HG03460 (cell line): ENCODE data around the gene PLEKHM2.

ENCODE experiments used
- ATAC-seq: cut with Tn5 transposase; IDR thresholded peaks from one replicate; pipeline ENCODE4 v1.9.1; 2021; ENCODE audit not compliant: unreplicated experiment

The PLEKHM2 gene

DNA sequence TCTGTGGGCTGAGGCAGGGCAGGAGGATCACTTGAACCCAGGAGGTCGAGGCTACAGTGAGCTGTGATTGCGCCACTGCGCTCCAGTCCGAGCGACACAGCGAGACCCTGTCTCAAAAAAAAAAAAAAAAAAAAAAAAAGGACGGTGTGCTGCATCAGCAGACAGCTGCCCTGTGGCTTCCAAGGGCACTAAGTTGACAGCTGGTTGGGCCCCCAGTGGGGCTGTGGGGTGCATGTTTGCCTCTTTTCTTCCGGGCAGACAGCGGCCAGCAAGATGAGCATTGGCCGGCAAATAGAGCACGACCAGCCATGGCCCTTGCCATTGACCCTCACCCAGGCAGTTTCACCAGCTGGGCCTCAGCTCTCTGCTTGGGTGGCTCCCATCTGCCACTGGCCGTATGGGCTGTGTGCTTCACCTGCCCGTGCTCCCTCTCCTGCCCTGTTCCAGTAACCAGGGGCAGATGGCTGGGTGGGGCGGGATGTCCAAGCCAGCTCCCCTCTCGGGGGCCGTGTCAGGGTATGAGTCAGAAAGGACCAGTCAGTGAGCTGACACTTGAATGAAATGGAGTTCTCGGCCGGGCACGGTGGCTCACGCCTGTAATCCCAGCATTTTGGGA, 39.6 kb downstream of the PLEKHM2 start:
- no peak for ATAC-seq

- no peak for ATAC-seq
These were observed 41.1 kb downstream of the PLEKHM2 start for GRCh38 chr1:15724949-15725880.

- no peak for ATAC-seq
These were observed 42.4 kb downstream of the PLEKHM2 start for GRCh38 chr1:15726508-15726907.

- ATAC-seq: no peak
These were observed 42.9 kb downstream of the PLEKHM2 start for GRCh38 chr1:15727021-15727420.

DNA sequence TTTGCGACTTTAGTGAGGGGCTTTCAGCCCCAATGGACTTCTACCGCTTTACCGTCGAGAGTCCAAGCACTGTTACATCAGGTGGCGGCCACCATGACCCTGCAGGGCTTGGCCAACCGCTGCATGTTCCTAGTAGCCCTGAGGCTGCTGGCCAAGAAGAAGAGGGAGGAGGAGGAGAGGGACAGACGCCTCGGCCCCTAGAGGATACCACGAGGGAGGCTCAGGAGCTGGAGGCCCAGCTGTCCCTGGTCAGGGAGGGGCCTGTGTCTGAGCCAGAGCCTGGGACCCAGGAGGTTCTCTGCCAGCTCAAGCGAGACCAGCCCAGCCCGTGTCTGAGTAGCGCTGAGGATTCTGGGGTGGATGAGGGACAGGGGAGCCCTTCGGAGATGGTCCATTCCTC, 43.3 kb downstream of the PLEKHM2 start:
- no peak for ATAC-seq

DNA sequence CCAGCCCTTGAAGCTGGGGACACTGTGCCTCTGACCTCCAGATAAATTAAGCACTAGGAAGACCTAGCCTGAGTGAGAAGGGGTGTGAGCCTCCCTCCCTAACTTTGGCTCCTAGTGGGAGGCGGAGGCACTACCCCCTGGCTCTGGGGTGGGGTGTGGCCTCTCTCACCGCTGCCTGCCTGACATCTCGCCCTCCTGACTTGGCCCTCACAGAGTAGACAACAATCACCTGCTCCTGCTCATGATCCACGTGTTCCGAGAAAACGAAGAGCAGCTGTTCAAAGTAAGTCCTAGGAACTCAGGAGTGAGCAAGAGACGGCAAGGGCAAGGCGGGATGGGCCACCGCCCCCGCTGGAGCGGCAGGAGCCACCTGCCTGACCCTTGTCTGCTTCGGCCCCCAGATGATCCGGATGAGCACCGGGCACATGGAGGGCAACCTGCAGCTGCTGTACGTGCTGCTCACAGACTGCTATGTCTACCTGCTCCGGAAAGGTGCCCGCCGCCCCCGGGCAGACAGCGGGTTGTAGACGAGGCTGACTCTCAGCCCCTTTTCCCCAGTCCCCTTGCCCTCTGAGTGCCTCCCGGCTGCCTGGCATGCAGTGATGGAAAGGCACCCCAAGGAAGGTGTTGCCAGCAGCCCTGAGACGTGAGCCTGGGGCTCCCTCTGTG, 43.9 kb downstream of the PLEKHM2 start:
- no peak for ATAC-seq

DNA sequence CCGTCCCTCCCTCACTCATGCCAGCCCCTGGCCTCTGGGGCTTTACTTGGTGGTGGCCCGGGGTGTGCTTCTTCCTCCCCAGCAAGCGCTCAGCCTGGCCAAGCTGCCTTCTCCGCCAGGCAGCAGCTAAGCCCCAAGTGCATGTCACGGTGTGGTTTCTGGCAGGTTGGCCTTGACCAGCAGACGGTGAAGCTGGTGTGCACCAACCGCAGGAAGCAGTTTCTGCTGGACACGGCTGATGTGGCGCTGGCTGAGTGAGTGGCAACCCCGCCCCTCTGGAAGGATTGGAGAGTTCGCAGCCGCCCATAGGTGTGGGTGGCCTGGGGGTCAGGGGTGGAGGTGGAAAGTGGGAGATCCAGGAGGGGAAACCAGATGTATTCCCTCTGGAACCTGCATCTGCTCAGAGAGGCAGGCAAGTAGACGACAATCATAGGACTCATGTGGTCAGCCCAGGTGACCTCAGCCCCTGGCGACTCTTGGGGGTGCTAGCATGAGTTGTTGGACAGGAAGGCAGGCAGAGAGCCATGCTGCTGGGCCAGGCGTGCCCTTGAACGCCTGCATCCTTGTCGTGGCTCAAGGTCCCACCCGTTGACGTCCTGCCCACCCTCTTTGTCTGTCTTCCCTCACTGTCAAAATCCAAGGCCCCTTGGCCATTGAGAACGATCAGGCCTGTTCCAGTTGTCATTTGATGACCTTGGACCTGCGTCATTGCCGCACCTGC, 45.0 kb downstream of the PLEKHM2 start:
- no peak for ATAC-seq

GRCh38 chr1:15730423-15730822, 46.3 kb downstream of the PLEKHM2 start:
- ATAC-seq: no peak

GRCh38 chr1:15730936-15731335, 46.8 kb downstream of the PLEKHM2 start:
- ATAC-seq: no peak

GRCh38 chr1:15731735-15732685, 47.9 kb downstream of the PLEKHM2 start:
- ATAC-seq: no peak

GRCh38 chr1:15732686-15733081, 48.6 kb downstream of the PLEKHM2 start:
- ATAC-seq: no peak

- no peak for ATAC-seq
These were observed 49.2 kb downstream of the PLEKHM2 start for GRCh38 chr1:15733218-15733725.

DNA sequence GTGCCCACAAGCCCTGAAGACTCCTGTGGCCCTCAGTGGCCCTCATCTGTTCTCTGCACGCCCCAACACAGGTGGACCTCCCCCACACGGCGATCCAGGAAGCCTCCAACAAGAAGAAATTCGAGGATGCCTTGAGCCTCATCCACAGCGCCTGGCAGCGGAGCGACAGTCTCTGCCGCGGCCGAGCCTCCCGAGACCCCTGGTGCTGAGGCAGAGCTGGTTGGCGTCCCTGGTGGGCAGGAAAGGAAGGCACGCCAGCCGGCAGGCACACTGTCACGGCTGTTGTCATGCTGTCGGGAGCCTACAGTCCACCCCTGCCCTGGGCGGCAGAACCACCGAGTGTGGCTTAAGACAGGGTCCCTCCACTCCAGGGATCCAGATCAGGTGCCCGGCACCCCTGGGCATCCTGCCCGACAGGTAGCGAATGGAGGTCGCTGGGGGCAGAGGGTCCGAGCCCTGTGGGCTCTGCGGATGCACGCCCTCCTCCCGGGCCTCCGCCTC, 49.7 kb downstream of the PLEKHM2 start:
- no peak for ATAC-seq

DNA sequence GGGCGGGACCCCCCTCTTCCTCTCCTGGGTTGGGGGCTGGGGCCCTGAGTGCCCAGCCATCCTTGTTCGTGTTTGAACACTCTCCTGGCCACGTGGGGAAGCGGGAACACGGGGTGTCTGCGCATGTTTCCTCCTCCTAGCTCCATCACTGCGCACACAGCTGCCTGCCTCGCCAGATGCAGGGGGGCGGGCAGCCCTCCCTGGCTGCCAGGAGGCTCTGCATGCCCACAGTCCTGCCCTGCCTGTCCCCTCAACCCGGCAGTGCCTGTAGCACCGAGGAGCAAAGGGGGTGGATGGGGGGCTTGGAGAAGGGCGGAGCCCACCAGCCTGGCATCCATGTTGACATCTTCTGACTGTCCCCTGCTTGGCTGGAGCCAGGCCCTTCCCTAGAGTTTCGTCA, 50.2 kb downstream of the PLEKHM2 start:
- no peak for ATAC-seq

GRCh38 chr1:15734901-15735300, 50.8 kb downstream of the PLEKHM2 start:
- no peak for ATAC-seq

- ATAC-seq: no peak
These were observed 51.4 kb downstream of the PLEKHM2 start for GRCh38 chr1:15735304-15736037.

DNA sequence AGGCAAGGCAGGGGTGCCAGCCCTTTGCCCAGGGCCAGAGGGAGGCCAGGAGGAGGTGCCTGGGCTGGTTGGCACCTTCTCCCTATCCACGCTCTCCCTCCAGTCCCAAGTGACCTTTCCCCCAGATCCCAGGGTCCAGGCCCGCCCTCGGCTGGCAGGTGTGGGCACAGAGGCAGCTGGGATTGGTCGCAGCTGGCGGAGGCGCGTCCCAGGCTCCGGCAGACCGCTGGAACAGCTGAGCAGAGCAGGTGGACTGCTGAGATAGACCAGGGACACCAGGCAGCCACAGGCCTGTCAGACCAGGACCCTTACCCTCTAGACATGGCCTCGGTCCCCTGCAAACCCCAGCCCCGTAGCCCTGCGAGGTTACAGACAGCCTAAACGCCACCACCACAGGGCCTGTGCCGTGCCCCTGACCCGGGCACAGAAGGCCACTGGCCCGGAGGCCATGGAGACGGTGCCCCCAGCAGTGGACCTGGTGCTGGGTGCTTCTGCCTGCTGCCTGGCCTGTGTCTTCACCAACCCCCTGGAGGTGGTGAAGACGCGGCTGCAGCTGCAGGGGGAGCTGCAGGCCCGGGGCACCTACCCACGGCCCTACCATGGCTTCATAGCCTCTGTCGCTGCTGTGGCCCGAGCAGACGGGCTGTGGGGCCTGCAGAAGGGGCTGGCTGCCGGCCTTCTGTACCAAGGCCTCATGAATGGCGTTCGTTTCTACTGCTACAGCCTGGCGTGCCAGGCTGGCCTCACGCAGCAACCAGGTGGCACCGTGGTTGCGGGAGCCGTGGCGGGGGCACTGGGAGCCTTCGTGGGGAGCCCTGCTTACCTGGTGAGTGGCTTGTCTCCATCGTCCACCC, 52.1 kb downstream of the PLEKHM2 start, which contains the start of gene SLC25A34:
Gene SLC25A34 (plus strand): TSS at position 221 of the 854 bp plus-strand sequence. CDS start 228 bp downstream, at position 449.
- ATAC-seq: no peak

DNA sequence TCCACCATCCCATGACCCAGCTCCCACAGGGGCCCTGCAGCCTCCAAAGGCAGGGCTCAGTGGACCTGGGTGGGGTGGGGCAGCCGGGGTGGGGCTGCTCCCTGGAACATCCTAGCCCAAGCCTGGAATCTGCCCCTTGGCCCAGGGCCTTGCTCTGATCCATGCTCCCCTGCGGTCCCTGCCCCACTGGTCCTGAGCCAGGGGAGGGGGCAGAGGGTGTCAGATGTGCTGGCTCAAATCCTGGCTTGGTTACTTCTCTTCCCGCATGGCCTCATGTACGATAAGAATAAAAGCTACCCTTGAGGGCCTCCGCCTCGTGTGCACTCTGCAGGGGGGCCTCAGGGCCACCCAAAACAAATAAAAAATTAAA, 52.8 kb downstream of the PLEKHM2 start:
- no peak for ATAC-seq
